ENCODE data around the gene PTPRA. TPM values are rescaled to one million over a fixed set of nuclear protein-coding genes. Genes with fewer than 3 reads are reported as not detected.

The PTPRA gene
- total and polyA plus RNA-seq, 2 of the 4 experiments (the other 2 are of a cell fraction) = 35.0 to 50.0 TPM

- Histone ChIP-seq H4K5ac (ENCODE audit: low read depth, low read length) (no peak overlapping the region), H3K14ac (replicated peaks; ENCODE audit: low read depth, low read length) (no peak overlapping the region), H3K9me3 (ENCODE audit: control insufficient read depth, insufficient read depth, low read length) (no peaks in the 10 kb centered on the region), H2AFZ (replicated peaks; ENCODE audit: low read length, poor library complexity) (no peak overlapping the region), H3K36me3 (ENCODE audit: control insufficient read depth, insufficient read depth, low read length) (peaks cover 7% of the 10 kb centered on the region), H3K56ac (ENCODE audit: extremely low read depth, insufficient read depth, low read length) (no peak overlapping the region), H2BK5ac (ENCODE audit: low read depth, low read length, poor library complexity, severe bottlenecking) (no peak overlapping the region), H2BK15ac (ENCODE audit: low read depth, low read length) (no peak overlapping the region), H3K18ac (ENCODE audit: low read depth, low read length) (no peak overlapping the region), H3K4me3 (ENCODE audit: insufficient read depth, low read depth, low read length) (no peak overlapping the region), H4K8ac (ENCODE audit: low read depth in 2 of 2, low read length in 2 of 2) (no peak overlapping the region), H3K9ac (ENCODE audit: low read depth, low read length) (no peak overlapping the region), H4K20me1 (ENCODE audit: insufficient read depth, low read length) (0 out of 2 replicates have a peak, but pooled peaks cover 9% of the 10 kb centered on the region), H3K4me2 (ENCODE audit: low read depth, low read length) (no peak overlapping the region), H3K4ac (ENCODE audit: low read depth, low read length) (no peak overlapping the region), H3K27ac (ENCODE audit: insufficient read depth, low read length) (no peak overlapping the region), H3K79me1 (ENCODE audit: low read depth in 1 of 2, low read length in 2 of 2) (peaks cover 20 to 42% of the 10 kb centered on the region in 2 experiments; a peak in 3 of 4 replicates), H2AK9ac (replicated peaks; ENCODE audit: low read depth, low read length, poor library complexity) (no peak overlapping the region), H3K27me3 (ENCODE audit: control insufficient read depth, insufficient read depth, low read length) (no peaks in the 10 kb centered on the region), H3K9me1 (ENCODE audit: insufficient read depth, low read length) (peaks cover 5% of the 10 kb centered on the region; the same call in 1 of the 2 replicates), H3K23ac (ENCODE audit: low read depth, low read length) (no peak overlapping the region), H2BK120ac (ENCODE audit: low read depth, low read length) (no peak overlapping the region), H4K91ac (ENCODE audit: insufficient read depth, low read depth, low read length) (no peak overlapping the region), H2AK5ac (ENCODE audit: low read depth, low read length) (no peak overlapping the region), H3K4me1 (ENCODE audit: control insufficient read depth, insufficient read depth, low read length) (peaks cover 2% of the 10 kb centered on the region; the same call in 1 of the 2 replicates), H2BK20ac (ENCODE audit: low read depth, low read length) (no peak overlapping the region)
- in situ Hi-C loops (cut with MboI; ENCODE audit: low sequenced_read_pairs) = no loop called here
- intact Hi-C loops (cut with micrococcal nuclease) = no loop called here
- DNase-seq (no peak), ATAC-seq (ENCODE audit: low read depth) (no peak)
- dilution Hi-C loops (cut with HindIII; ENCODE audit: low sequenced_read_pairs, unreplicated experiment) = no loop called here
- ChIA-PET CTCF (interaction anchor here (0.6 kb wide), 1 partner anchor 11 kb away, joined by 4 read pairs; no protein-coding TSS in a partner anchor), POLR2A (ENCODE audit: unreplicated experiment) (no interaction called here)
- no peak for TF ChIP-seq MAFK (IDR thresholded peaks at IDR 0.05; ENCODE audit: low read depth, low read length)
- TF ChIP-seq POLR2A (IDR thresholded peaks at IDR 0.05; ENCODE audit: low read depth, low read length) = no peak
- TF ChIP-seq MAZ (IDR thresholded peaks at IDR 0.05; ENCODE audit: borderline replicate concordance, low read depth, low read length) = no peak
- no peak for TF ChIP-seq SMC3 (IDR thresholded peaks at IDR 0.05; ENCODE audit: low read depth, low read length)
- TF ChIP-seq CEBPB (IDR thresholded peaks at IDR 0.05; ENCODE audit: low read depth, low read length) = no peak
- TF ChIP-seq CHD1 (IDR thresholded peaks at IDR 0.05; ENCODE audit: low read depth, low read length) = no peak
- TF ChIP-seq MXI1 (IDR thresholded peaks at IDR 0.05; ENCODE audit: borderline replicate concordance, low read depth, low read length) = no peak
- TF ChIP-seq, protein P1, sequence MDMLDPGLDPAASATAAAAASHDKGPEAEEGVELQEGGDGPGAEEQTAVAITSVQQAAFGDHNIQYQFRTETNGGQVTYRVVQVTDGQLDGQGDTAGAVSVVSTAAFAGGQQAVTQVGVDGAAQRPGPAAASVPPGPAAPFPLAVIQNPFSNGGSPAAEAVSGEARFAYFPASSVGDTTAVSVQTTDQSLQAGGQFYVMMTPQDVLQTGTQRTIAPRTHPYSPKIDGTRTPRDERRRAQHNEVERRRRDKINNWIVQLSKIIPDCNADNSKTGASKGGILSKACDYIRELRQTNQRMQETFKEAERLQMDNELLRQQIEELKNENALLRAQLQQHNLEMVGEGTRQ (IDR thresholded peaks at IDR 0.05; ENCODE audit: low read depth, low read length) = no peak
- TF ChIP-seq RCOR1 (IDR thresholded peaks at IDR 0.05; ENCODE audit: insufficient replicate concordance, low read length) = no peak
- TF ChIP-seq NFE2L2 (IDR thresholded peaks at IDR 0.05; ENCODE audit: low read depth, low read length) = no peak
- TF ChIP-seq BHLHE40 (IDR thresholded peaks at IDR 0.05; ENCODE audit: low read depth, low read length) = no peak
- TF ChIP-seq CTCF (conservative IDR thresholded peaks at IDR 0.05; ENCODE audit: low read depth, low read length) = no peak
- TF ChIP-seq RFX5 (IDR thresholded peaks at IDR 0.05; ENCODE audit: low read depth, low read length) = no peak
- no TSS peak for BruUV-seq (replicated peaks)
These were observed 49.7 kb downstream of the PTPRA start for GRCh38 chr20:2922957-2923356.

All from IMR-90 (cell line).